ENCODE results near the gene CBLIF. TPM values are rescaled to one million over a fixed set of nuclear protein-coding genes. Genes with fewer than 3 reads are reported as not detected.
"Not testable (repeated sequence)": the region's sequence is repeated elsewhere in the genome, so short reads cannot be mapped to it uniquely, and the experiment has no call there.

The CBLIF gene
- total and polyA plus RNA-seq, 2 donors (not counting 1 experiment from before 2014, with no cell fraction given) = not detected

GRCh38 chr11:59787816-59788215 lies 57.5 kb downstream of the CBLIF start:
- Histone ChIP-seq H3K4me3 (replicated peaks in 1 of 4; ENCODE audit: control extremely low read depth in 1 of 4, insufficient read depth in 1 of 4, low read depth in 3 of 4, low read length in 4 of 4) (no peak overlapping the region), H3K27me3 (ENCODE audit: control insufficient read depth, insufficient read depth, low read length) (no peaks in the 10 kb centered on the region), H3K4me1 (ENCODE audit: control insufficient read depth, extremely low read depth, insufficient read depth, low read length) (peaks cover 10% of the 10 kb centered on the region), H3K9ac (ENCODE audit: insufficient read depth, low read length) (no peak overlapping the region), H2AFZ (ENCODE audit: low read length) (no peak overlapping the region), H4K20me1 (ENCODE audit: control insufficient read depth, extremely low read depth, insufficient read depth, low read length) (no peaks in the 10 kb centered on the region), H3K4me2 (ENCODE audit: extremely low read depth, insufficient read depth, low read length) (no peak overlapping the region), H3K9me3 (ENCODE audit: control insufficient read depth, insufficient read depth, low read depth, low read length) (no peaks in the 10 kb centered on the region), H3K36me3 (ENCODE audit: control insufficient read depth, insufficient read depth, low read length) (peaks cover 4% of the 10 kb centered on the region), H3K79me2 (ENCODE audit: control insufficient read depth, insufficient read depth, low read length) (no peaks in the 10 kb centered on the region), H3K27ac (ENCODE audit: insufficient read depth, low read length) (no peak overlapping the region)
- peak; percentile 14 to 80 for DNase-seq (ENCODE audit: low read depth in 2 of 2)
- no peak for TF ChIP-seq EZH2 (IDR thresholded peaks at IDR 0.05; ENCODE audit: low read length, missing control alignments)
- TF ChIP-seq CTCF (conservative IDR thresholded peaks at IDR 0.05 in 1 of 2, IDR thresholded peaks at IDR 0.05 in 1 of 2; ENCODE audit: low read depth in 1 of 2, low read length in 2 of 2) = no peak

DNA sequence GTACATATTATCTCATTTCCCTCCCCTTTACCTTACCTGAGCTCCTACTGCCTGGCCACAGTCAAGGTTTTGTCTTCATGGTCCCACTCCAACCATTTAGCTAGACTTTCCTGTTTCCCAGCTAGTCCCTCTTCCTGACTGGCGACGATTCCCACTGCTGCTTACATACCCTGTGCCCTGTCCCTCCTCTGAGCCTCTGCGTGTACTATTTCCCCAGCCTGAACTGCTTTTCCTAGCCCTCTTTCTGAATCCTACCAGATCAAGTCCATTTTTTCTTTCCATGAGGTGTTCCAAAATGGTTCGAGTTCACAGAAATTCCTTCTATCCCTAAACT lies 58.1 kb downstream of the CBLIF start:
- Histone ChIP-seq H3K36me3 (ENCODE audit: control insufficient read depth, insufficient read depth, low read length) (peaks cover 2% of the 10 kb centered on the region), H3K4me2 (ENCODE audit: extremely low read depth, insufficient read depth, low read length) (peak overlapping the region; percentile 49), H3K79me2 (ENCODE audit: control insufficient read depth, insufficient read depth, low read length) (no peaks in the 10 kb centered on the region), H3K27ac (ENCODE audit: insufficient read depth, low read length) (no peak overlapping the region), H4K20me1 (ENCODE audit: control insufficient read depth, extremely low read depth, insufficient read depth, low read length) (no peaks in the 10 kb centered on the region), H3K9ac (ENCODE audit: insufficient read depth, low read length) (no peak overlapping the region), H3K4me3 (replicated peaks in 1 of 4; ENCODE audit: control extremely low read depth in 1 of 4, insufficient read depth in 1 of 4, low read depth in 3 of 4, low read length in 4 of 4) (no peak overlapping the region), H3K9me3 (ENCODE audit: control insufficient read depth, insufficient read depth, low read depth, low read length) (no peaks in the 10 kb centered on the region), H2AFZ (ENCODE audit: low read length) (no peak overlapping the region), H3K4me1 (ENCODE audit: control insufficient read depth, extremely low read depth, insufficient read depth, low read length) (peaks cover 10% of the 10 kb centered on the region), H3K27me3 (ENCODE audit: control insufficient read depth, insufficient read depth, low read length) (no peaks in the 10 kb centered on the region)
- DNase-seq (ENCODE audit: low read depth in 2 of 2) = no peak
- TF ChIP-seq CTCF (conservative IDR thresholded peaks at IDR 0.05 in 1 of 2, IDR thresholded peaks at IDR 0.05 in 1 of 2; ENCODE audit: low read depth in 1 of 2, low read length in 2 of 2) = no peak
- no peak for TF ChIP-seq EZH2 (IDR thresholded peaks at IDR 0.05; ENCODE audit: low read length, missing control alignments)

DNA sequence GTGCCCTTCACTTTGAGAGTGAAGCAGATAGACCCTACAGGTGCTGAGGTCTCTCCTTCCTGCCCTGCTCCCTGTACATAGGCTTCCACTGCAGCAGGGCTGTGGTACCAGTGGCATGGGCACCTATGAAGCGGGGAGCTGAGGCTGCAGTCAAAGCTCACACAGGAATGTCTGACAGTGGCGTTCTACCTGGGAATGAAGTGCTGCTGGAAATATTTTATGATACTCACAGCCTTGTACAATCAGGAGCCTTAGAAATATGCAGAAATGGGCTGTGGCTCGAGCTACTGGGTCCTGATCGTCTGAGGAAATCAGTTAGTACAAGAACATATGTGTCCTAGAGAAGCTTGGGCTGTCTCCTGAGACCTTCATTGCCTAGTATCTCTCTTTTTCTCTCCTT lies 59.5 kb downstream of the CBLIF start:
- H3K27ac ChIP-seq (ENCODE audit: insufficient read depth, low read length) = no peak overlapping the region
- no peaks in the 10 kb centered on the region for H3K27me3 ChIP-seq (ENCODE audit: control insufficient read depth, insufficient read depth, low read length)
- TF ChIP-seq EZH2 (IDR thresholded peaks at IDR 0.05; ENCODE audit: low read length, missing control alignments) (no peak), CTCF (conservative IDR thresholded peaks at IDR 0.05 in 1 of 2, IDR thresholded peaks at IDR 0.05 in 1 of 2; ENCODE audit: low read depth in 1 of 2, low read length in 2 of 2) (no peak)
- no peaks in the 10 kb centered on the region for H4K20me1 ChIP-seq (ENCODE audit: control insufficient read depth, extremely low read depth, insufficient read depth, low read length)
- no peak for DNase-seq (ENCODE audit: low read depth in 2 of 2)
- no peaks in the 10 kb centered on the region for H3K9me3 ChIP-seq (ENCODE audit: control insufficient read depth, insufficient read depth, low read depth, low read length)
- H3K4me2 ChIP-seq (ENCODE audit: extremely low read depth, insufficient read depth, low read length) = no peak overlapping the region
- H3K9ac ChIP-seq (ENCODE audit: insufficient read depth, low read length) = no peak overlapping the region
- H3K79me2 ChIP-seq (ENCODE audit: control insufficient read depth, insufficient read depth, low read length) = no peaks in the 10 kb centered on the region
- no peaks in the 10 kb centered on the region for H3K36me3 ChIP-seq (ENCODE audit: control insufficient read depth, insufficient read depth, low read length)
- peaks cover 10% of the 10 kb centered on the region for H3K4me1 ChIP-seq (ENCODE audit: control insufficient read depth, extremely low read depth, insufficient read depth, low read length)
- H3K4me3 ChIP-seq (replicated peaks in 1 of 4; ENCODE audit: control extremely low read depth in 1 of 4, insufficient read depth in 1 of 4, low read depth in 3 of 4, low read length in 4 of 4) = no peak overlapping the region
- H2AFZ ChIP-seq (ENCODE audit: low read length) = no peak overlapping the region

GRCh38 chr11:59784441-59784840 lies 60.9 kb downstream of the CBLIF start:
- H3K27ac ChIP-seq (ENCODE audit: insufficient read depth, low read length); H3K79me2 ChIP-seq (ENCODE audit: control insufficient read depth, insufficient read depth, low read length); H3K9me3 ChIP-seq (ENCODE audit: control insufficient read depth, insufficient read depth, low read depth, low read length); H3K27me3 ChIP-seq (ENCODE audit: control insufficient read depth, insufficient read depth, low read length); DNase-seq (ENCODE audit: low read depth in 2 of 2); H3K9ac ChIP-seq (ENCODE audit: insufficient read depth, low read length); H2AFZ ChIP-seq (ENCODE audit: low read length); H3K36me3 ChIP-seq (ENCODE audit: control insufficient read depth, insufficient read depth, low read length); H4K20me1 ChIP-seq (ENCODE audit: control insufficient read depth, extremely low read depth, insufficient read depth, low read length); H3K4me3 ChIP-seq (replicated peaks in 1 of 4; ENCODE audit: control extremely low read depth in 1 of 4, insufficient read depth in 1 of 4, low read depth in 3 of 4, low read length in 4 of 4); H3K4me2 ChIP-seq (ENCODE audit: extremely low read depth, insufficient read depth, low read length): not testable (repeated sequence)
- H3K4me1 ChIP-seq (ENCODE audit: control insufficient read depth, extremely low read depth, insufficient read depth, low read length) = peaks cover 10% of the 10 kb centered on the region
